HepG2 (cell line): ENCODE measurements around the gene KRT77.

Experiments
- AFF4 ChIP-seq: sonication (generic); formaldehyde crosslinking; IDR thresholded peaks from 2 replicates; pipeline ENCODE4 v1.4.0; 2020; ENCODE audit warnings: missing genetic modification reagents
- BHLHE40 ChIP-seq: IDR thresholded peaks from 2 replicates; pipeline ENCODE4 v1.6.1; 2011; ENCODE audit warnings: low read length, improper control_type of control experiment
- CTCF ChIP-seq: sonication (generic); formaldehyde crosslinking; IDR thresholded peaks from 2 replicates; pipeline ENCODE4 v1.5.0; 2020; ENCODE audit warnings: mild to moderate bottlenecking, missing genetic modification reagents, moderate library complexity
- GATAD1 ChIP-seq: IDR thresholded peaks from 2 replicates; pipeline ENCODE4 v1.6.1; 2016; ENCODE audit warnings: missing genetic modification reagents, missing compliant biosample characterization
- HIC2 ChIP-seq: sonication (generic); formaldehyde crosslinking; IDR thresholded peaks from 2 replicates; pipeline ENCODE4 v1.9.0; 2022; ENCODE audit warnings: low read depth, missing genetic modification reagents
- NR2F1 ChIP-seq, 2 experiments: fragments of 450-650 bp in 1 of 2; formaldehyde crosslinking in 1 of 2; IDR thresholded peaks; 2 replicates each; pipeline versions ENCODE4 v1.5.0 to v1.6.1; 2016 to 2020; ENCODE audit warnings: mild to moderate bottlenecking in 1 of 2, missing compliant biosample characterization in 1 of 2, missing genetic modification reagents in 1 of 2, moderate library complexity in 1 of 2
- POLR2A ChIP-seq, 2 experiments: IDR thresholded peaks; 2 replicates each; pipeline ENCODE4 v1.6.1; 2011; ENCODE audit warnings: low read depth in 2 of 2, low read length in 2 of 2, mild to moderate bottlenecking in 1 of 2, moderate library complexity in 1 of 2; ENCODE audit not compliant: insufficient read depth in 1 of 2
- PRMT3 ChIP-seq: sonication (generic); formaldehyde crosslinking; IDR thresholded peaks from 2 replicates; pipeline ENCODE4 v1.8.1; 2022; ENCODE audit warnings: low read depth, mild to moderate bottlenecking, moderate library complexity, missing genetic modification reagents, borderline replicate concordance
- SRY ChIP-seq: sonication (generic); formaldehyde crosslinking; IDR thresholded peaks from 2 replicates; pipeline ENCODE4 v1.8.0; 2022; ENCODE audit warnings: mild to moderate bottlenecking, missing genetic modification reagents
- STAT5B ChIP-seq: sonication (generic); formaldehyde crosslinking; IDR thresholded peaks from 2 replicates; pipeline ENCODE4 v1.4.0; 2020; ENCODE audit warnings: missing genetic modification reagents
- ZBTB10 ChIP-seq: sonication (generic); formaldehyde crosslinking; IDR thresholded peaks from 2 replicates; pipeline ENCODE4 v1.4.0; 2020; ENCODE audit warnings: missing genetic modification reagents, borderline replicate concordance
- ZNF496 ChIP-seq: sonication (generic); formaldehyde crosslinking; IDR thresholded peaks from 2 replicates; pipeline ENCODE4 v1.8.1; 2023; ENCODE audit warnings: mild to moderate bottlenecking, moderate library complexity, missing genetic modification reagents; ENCODE audit not compliant: insufficient replicate concordance
- ZNF619 ChIP-seq: sonication (generic); formaldehyde crosslinking; IDR thresholded peaks from 2 replicates; pipeline ENCODE4 v1.4.0; 2020; ENCODE audit warnings: mild to moderate bottlenecking, missing genetic modification reagents

DNA sequence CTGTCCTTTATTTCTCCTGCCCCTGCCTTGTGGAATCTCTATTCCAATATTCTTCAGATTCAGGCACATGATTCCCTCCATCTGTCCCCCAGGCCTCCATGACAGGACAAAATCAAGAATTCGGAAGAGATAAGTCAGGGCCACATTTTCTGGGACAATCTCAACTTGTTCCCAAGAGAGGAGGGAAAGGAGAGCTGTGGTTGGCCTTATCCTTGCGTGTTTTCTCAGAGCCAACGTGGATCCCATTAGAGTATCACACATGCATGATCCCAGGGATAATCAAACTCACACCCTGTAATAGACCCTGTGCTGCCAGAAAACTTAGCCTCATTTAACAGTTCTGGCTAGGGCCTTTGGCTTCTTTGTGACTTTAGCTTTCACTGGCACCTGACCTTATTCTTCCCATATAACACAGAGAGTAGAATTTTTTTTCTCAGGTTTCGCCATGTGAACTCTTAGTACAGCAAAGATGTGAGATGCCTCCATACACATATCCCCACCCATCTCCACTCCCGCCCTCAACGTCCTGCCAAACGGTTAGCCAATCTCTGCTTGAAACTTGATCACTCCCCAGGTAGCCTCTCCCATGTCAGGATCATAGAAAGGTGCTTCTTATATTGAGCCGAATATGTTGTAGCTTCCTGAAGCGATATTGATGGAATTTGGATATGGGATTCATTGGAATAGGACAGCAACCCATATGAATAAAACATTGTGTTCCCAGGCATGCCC, 16.4 kb downstream of the KRT77 start:
- TF ChIP-seq HIC2, result no peak
- TF ChIP-seq CTCF (CRISPR knock-in tag), result no peak
- TF ChIP-seq STAT5B (CRISPR knock-in tag), result no peak
- TF ChIP-seq GATAD1 (CRISPR knock-in tag), result no peak
- no peak for TF ChIP-seq POLR2A (IDR thresholded peaks at IDR 0.05; ENCODE audit: insufficient read depth in 1 of 2, low read depth in 2 of 2, low read length in 2 of 2)
- TF ChIP-seq NR2F1 (CRISPR knock-in tag; IDR thresholded peaks at IDR 0.05), result no peak
- TF ChIP-seq ZNF619 (CRISPR knock-in tag), result no peak
- TF ChIP-seq BHLHE40, result no peak
- TF ChIP-seq ZNF496 (CRISPR knock-in tag), result no peak
- no peak for TF ChIP-seq ZBTB10 (CRISPR knock-in tag)
- no peak for TF ChIP-seq PRMT3 (CRISPR knock-in tag)
- TF ChIP-seq AFF4 (CRISPR knock-in tag), result no peak
- TF ChIP-seq SRY (CRISPR knock-in tag), result no peak
